HG03108 (cell line): ENCODE measurements around the gene TBCEL.
"Not testable (repeated sequence)": the region's sequence is repeated elsewhere in the genome, so short reads cannot be mapped to it uniquely, and the experiment has no call there.

Source experiments
- ATAC-seq: cut with Tn5 transposase; IDR thresholded peaks from one replicate; pipeline ENCODE4 v1.9.1; 2021; ENCODE audit warnings: moderate library complexity; ENCODE audit not compliant: unreplicated experiment

TBCEL gene, protein sequence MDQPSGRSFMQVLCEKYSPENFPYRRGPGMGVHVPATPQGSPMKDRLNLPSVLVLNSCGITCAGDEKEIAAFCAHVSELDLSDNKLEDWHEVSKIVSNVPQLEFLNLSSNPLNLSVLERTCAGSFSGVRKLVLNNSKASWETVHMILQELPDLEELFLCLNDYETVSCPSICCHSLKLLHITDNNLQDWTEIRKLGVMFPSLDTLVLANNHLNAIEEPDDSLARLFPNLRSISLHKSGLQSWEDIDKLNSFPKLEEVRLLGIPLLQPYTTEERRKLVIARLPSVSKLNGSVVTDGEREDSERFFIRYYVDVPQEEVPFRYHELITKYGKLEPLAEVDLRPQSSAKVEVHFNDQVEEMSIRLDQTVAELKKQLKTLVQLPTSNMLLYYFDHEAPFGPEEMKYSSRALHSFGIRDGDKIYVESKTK

DNA sequence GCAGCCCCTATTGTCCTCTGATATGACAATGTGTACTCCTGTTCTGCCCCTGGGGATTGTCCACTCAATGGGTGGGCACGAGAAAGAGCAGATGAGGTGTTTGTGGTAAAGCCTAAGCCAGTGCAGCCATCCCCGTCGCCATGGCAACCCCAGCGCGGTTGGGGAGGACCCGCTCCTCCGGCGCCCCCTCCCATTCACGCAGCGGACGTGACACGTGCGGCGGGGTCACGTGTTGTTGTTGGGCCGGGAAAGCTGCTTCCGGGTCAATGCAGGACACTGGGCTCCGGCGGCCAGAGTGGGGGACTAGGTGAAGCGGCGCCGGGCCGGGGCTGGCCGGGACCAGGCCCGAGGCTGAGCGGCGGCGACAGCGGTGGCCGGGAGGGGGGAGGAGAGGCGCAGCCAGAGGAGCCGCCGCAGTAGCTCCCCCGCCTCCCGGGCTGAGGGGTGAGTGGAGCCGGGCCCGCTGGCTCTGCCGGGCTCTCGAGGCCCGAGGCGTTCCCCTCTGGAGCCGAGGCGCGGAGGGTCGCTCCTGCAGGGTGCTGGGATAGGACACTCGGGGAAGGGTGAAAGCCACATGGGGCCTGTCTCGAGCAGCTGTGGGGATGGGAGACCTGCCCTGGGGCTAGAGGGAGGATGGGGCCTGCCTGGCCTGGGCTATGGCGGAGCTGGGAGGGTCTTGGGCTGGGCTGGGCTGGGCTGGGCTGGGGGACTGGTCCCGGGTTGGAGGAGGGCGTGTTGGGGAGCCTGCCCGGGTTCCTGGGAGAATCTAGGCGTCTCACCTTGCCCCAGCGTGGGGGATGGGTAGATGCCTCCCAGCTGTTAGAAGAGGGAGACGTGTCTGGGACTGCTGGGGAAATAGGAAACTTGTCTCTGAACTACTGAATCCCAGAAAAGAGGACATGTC lies at the start of gene TBCEL:
TBCEL (plus strand) TSS at position 255 of the 904 bp plus-strand sequence. CDS start 21,589 bp downstream, outside the sequence.
- ATAC-seq = peak; percentile 97

GRCh38 chr11:120974466-120974865 lies 49.4 kb upstream of the TBCEL start:
- no peak for ATAC-seq

GRCh38 chr11:120974965-120975364 lies 48.9 kb upstream of the TBCEL start:
- ATAC-seq = no peak

DNA sequence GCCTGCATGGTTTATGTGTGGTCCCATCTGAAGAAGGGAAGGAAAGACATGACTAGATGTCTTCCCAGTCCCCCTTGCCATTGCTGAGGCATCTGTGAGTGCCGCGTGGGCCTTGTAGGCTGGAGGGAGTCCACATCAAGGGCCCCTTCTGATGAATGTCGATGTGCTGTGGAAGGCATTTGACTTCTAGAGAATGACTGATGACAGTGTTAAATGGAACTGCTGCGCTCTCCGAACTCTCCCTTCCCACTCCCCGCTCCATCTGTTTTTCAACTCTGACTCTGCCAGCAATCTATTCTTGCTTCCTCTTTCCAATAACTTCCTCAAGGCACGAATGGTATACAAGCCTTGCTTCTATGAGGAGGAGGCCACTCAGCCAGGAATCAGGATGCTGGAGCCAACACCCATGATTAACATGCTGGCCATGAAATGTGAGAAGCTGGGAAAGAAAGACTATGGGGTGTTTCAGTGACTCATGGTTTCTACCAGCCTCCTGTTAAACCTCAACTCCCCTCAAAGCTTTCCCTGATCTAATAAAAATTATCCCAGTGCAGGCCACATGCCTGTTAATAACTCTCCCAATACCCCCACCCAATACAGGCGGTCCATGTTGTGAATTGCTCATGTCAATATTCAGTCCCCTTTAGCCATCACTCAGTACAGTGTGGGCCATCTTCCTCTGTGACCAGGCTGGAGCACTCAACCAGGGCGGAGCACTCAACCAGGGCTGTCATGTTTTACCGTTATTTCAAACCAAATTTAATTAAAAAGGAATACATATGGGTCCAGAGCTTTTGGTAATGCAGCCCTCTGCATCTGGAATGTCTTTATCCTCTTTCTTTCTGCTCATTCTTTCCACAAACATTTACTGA lies 46.4 kb upstream of the TBCEL start:
- no peak for ATAC-seq

DNA sequence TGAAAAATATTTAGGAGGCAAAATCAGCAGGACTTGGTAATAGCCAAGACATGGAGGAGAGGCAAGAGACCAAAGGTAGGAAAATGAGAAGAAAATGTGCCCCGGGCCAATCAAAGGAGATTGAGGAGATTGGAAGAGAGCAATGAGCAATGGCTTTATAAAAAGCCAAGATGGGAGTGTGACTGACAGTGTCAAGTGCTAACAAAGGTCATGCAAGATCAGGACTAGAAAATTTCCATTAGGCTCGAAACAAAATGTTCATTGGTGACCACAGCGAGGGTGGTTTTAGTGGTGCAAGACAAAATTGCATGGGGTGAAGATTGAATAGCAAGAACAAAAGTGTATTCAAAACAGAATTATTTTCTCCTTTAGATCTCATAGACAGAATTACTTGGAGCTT lies 45.2 kb upstream of the TBCEL start:
- ATAC-seq = no peak

GRCh38 chr11:120985718-120986569 lies 38.0 kb upstream of the TBCEL start:
- no peak for ATAC-seq

DNA sequence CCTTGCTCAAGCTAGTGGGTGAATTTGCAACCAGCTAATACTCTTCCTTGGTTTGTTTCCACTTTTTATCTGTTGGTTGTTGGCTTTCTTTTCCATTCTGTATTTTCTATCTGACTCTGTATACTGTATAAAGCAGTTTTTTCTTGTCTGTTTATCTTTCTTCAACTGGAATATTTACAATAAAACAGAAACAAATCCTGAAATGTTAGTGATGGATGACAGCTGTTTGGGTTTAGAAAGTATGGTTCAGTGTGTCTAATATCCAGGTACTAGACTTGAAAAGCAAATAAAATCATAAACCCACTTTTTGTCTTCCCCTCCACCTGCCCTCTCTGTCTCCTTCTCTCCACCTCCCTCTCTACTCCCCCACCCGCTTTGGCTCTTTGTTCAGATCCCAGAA lies 35.3 kb upstream of the TBCEL start:
- ATAC-seq = no peak

DNA sequence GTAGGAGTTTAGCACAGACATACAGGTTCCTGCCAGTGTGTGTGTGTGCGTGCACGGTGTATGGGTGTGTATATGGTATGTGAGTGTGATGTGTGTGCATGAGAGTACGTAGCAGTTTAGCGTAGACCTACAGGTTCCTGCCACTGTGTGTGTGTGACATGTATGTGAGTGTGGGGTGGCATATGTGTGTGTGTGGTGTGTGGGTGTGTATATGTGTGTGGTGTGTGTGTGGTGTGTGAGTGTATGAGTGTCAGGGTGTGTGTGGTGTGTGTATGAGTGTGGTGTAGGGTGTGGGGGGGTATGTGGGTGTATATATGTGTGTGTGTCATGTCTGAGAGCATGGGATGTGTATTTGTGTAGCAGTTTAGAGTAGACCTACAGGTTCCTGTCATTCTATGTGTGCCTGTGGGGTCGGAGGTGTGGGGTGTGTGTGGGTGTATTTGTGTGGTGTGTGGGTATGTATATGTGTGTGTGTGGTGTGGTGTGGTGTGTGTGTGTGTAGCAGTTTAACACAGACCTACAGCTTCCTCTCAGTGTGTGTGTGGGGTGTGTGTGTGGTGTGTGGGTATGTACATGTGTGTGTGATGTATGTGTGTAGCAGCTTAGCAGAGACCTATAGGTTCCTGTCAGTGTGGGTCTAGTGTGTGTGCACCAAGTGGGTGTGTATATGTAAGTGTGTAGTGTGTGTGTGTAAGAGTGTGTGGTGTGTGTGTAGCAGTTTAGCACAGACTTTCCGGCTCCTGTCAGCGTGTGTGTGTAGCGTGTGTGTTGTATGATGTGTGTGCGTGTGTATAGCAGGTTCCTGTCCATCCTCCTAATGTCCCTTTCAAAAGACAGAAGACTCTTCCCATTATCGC lies 31.8 kb upstream of the TBCEL start:
- no peak for ATAC-seq

DNA sequence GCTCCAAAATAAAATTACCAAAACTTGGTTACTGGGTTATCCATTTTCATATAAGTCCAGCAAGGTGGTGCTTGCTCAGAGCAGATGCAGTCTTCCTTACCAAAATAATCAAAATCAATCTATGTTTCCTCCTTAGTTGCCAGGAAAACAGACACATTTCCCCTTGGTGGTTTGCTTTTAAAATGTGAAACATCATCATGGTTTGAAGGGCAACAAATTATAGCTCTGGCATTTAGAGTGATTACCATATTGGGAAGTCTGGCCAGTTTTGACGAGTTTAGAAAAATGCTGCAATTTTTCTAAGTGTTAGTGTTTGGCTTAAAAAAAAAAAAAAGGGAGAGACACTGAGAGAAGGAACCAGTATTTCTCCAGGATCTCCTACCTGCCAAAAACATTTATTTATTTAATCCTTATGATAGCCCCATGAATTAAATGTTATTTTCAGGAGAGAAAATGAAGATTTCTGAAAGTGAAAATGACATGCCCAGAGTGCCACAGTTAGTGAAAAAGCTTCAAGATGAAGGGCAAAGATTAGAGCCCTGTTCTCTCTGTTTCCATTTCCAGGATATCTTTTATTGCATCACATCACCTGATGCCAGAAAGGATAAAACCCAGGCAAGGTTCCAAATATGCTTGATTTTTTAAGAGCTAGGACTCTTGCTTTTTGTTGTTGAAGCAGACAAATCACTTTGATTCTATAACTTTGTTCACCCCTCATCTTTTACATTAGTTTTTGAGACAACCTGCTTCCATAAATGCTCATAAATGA lies 29.6 kb upstream of the TBCEL start:
- ATAC-seq = no peak

- no peak for ATAC-seq
Observed at GRCh38 chr11:120995184-120995583, 28.7 kb upstream of the TBCEL start.

- no peak for ATAC-seq
Observed at GRCh38 chr11:120996973-120997372, 26.9 kb upstream of the TBCEL start.

DNA sequence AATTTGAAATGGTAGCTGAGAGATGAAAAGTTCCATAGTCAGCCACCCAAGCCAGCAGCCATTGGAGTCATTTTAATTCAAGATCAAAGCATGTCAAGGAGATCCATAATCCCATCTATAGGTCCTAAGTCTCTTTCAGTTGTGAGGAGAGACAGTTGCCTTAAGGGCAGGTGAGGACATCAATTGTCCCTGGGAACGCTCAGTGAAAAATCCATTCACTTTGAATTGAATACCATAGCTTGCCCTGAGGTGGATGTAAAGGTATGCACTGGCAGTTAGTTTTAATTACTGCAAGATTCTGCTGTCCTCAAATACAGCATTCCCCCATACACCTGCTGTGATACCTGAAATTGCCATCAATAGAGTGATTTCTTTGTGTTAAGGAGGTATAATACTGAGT lies 25.3 kb upstream of the TBCEL start:
- ATAC-seq = no peak

DNA sequence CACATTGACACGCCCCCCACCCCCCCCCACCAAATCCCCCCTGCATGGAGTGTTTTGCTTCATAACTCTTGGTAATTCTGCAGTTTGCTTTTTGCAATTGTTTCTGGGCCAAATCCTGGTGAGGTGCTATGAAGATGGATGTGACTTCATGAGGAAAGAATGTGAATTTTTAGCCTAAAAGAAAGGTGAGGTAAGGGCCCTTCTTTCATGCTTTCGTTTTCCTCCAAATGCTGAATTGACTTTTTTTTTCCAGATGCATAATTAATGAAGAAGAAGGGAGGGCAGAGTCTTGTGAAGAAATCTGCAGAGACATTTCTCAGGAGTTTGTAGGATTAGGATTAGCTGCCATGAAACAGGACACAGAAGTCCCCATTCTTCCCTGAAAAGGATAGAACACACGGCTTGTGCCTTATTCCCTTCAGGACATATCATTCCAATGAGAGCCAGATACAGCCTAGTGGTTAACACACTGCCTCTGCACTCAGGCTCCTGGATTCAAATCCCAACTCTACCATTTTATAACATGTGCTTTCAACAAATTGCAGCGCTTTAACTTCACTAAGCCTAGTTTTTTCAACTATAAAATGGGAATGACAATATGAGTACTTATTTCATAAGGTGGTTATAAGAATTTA lies 19.6 kb upstream of the TBCEL start:
- ATAC-seq = no peak

GRCh38 chr11:121006922-121007321 lies 17.0 kb upstream of the TBCEL start:
- no peak for ATAC-seq

DNA sequence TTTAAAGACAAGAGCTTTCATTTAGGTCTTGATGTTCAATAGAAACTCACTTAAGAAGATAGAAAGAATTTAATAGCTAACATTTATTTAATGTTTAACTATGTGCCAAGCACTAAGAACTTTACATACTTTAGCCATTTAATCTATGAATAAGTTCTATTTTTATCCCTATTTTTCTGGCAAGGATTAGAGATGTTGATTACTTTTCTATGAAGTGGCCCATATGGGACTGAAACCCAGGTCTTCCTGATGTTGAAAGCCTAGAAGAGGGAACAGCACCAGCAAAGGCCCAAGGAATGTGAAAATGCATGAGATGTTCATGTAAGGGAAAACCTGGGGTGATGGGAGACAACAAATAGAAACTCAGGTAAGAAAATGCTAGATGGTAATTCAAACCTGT lies 15.4 kb upstream of the TBCEL start:
- no peak for ATAC-seq

GRCh38 chr11:121012091-121012490 lies 11.8 kb upstream of the TBCEL start:
- ATAC-seq = no peak

- no peak for ATAC-seq
Observed at GRCh38 chr11:121018746-121019145, 5.2 kb upstream of the TBCEL start.

DNA sequence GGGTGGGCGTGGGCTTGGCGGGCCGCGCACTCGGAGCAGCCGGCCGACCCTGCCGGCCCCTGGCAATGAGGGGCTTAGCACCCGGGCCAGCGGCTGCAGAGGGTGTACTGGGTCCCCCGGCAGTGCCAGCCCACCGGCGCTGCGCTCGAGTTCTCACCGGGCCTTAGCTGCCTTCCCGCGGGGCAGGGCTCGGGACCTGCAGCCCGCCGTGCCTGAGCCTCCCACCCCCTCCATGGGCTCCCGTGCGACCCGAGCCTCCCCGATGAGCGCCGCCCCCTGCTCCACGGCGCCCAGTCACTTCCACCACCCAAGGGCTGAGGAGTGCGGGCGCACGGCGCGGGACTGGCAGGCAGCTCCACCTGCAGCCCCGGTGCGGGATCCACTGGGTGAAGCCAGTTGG lies 2.2 kb upstream of the TBCEL start:
- ATAC-seq = not testable (repeated sequence)
